GM18498 (cell line): ENCODE data around the gene ZNF18.

Experiments used
- ATAC-seq: cut with Tn5 transposase; IDR thresholded peaks from one replicate; pipeline ENCODE4 v1.9.1; 2021; ENCODE audit warnings: mild to moderate bottlenecking, moderate library complexity; ENCODE audit not compliant: unreplicated experiment

ZNF18 gene, protein sequence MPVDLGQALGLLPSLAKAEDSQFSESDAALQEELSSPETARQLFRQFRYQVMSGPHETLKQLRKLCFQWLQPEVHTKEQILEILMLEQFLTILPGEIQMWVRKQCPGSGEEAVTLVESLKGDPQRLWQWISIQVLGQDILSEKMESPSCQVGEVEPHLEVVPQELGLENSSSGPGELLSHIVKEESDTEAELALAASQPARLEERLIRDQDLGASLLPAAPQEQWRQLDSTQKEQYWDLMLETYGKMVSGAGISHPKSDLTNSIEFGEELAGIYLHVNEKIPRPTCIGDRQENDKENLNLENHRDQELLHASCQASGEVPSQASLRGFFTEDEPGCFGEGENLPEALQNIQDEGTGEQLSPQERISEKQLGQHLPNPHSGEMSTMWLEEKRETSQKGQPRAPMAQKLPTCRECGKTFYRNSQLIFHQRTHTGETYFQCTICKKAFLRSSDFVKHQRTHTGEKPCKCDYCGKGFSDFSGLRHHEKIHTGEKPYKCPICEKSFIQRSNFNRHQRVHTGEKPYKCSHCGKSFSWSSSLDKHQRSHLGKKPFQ

DNA sequence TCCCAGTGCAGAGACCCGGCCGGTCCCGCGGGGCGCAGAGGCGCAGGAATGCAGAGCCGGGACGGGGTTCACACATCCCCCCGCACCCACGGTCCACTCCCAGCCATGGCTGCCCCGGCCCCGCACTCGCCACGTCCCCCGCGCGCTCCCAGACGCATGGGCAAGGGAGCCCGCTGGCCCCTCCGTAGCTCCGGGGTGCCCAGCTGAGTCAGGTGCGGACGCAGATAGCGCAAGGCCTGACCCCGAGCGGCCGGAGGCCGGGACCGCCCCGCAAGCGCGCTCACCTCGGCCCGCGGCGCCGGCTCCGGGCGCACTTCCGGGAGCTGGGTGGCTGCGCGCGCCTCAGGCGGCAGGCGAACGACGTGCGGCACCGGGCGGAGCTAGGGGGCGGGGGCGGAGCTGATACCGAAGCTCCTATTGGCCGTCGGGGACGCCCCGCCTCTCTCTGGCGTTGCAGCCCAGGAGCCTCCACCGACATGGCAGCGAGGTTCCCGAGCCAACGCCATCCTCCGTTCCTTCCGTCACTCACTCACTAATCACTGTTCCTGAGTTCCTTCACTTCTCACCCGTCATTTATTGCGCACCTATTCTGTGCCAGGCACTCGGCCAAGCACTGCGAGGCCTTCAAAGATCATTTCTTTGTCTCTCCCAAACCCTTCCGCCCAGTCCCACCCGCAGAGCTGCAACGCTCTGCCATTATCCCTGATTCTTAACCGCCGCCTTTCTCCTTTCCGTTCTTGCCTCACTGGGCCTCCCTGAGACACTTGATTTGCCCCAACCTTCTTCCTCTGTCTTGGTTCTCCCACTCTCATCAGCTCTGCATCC, at the start of gene ZNF18:
TSS of gene ZNF18 (minus strand) at position 329 of the 825 bp plus-strand sequence. CDS start 4,646 bp downstream, outside the sequence.
- ATAC-seq, result peak; percentile 98

DNA sequence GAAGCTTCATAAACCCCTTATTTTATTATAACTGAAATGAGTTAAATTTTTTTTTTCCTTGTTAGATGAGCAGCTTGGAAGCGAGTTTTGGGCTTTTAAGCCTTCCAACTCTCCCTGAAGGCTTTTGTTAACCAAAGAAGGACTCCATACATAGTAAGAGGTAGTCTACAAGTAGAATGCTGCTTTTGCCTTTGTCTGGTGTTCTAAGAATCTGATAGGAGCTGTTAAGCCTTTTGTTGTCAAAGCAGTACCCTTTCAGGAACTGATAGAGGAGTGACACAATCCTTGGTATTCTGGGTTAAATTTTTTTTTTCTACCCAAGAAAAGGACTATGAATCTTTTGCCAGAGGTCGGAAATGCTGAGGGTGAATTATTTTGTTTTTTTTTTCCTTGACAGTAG, 49.5 kb upstream of the ZNF18 start:
- ATAC-seq, result no peak

DNA sequence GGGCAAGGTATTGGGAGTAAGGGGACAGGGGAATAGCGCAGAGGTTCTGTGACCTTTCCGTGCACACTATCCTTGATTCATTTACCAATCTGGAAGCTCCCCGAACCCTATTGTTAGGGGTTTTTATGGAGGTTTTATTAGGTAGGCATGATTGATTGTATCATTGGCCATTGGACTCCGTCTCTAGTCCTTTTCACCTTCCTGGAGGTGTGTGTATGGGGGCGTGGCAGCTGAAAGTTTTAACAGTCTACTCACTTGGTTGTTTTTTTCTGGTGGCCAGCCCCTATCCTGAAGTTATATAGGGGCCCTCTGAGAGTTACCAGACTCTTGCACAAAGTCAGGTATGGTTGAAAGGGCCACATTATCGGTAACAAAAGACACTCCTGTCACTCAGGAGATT, 46.4 kb upstream of the ZNF18 start:
- ATAC-seq, result no peak

DNA sequence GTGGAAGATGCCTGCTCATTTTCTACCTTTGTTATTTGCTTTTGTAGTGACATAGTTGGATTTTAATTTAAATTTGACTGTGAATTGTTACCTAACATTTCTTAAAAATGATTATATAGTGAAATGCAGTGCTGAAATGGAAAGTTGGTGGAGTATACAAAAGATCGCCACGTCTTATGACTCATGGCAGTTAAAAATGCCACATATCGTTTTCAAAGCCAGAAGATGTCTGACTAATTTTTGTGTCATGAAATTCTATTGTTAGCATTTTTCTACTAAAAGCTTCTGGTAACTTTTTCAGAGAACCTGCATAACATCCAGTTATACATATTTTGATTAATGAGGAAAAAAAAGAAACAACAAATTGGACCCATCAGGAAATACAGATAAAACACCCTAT, 44.0 kb upstream of the ZNF18 start:
- no peak for ATAC-seq

DNA sequence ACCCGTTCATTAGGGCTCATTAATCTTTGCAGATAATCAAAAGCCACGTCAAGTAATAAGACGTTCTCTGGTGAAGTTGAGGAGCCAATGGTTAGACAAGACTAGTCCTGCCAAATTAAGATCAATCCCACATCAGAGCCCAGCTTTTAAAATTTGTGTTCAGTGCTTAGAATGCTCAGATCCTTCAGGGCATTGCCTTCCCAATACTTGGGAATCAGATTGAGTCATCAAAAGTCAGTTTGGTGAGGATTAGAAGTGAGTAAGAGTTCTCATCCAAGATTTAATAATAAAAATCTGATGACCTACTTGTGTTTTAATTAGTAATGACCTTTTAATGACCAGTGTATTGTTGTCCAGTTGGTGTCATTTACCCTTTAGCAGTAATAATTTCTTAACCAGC, 43.2 kb upstream of the ZNF18 start:
- ATAC-seq, result no peak

DNA sequence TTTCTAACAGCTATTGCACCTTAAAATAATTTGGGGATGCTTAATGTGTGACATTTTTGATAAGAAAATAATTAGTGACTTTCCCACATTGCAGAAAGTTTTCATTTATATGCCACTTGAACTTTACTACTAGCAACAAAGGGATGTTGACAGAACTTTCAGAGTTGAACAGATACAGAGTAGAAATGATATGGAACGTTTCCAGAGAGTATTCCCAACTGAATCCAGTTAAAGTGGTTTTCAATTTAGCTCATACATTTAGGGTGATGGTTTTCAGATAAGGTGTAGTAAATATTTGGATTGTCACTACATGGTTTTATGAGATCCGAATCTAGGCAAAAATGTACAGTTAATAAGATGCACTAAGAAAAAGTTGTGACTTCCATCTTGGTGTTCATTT, 40.7 kb upstream of the ZNF18 start:
- no peak for ATAC-seq

DNA sequence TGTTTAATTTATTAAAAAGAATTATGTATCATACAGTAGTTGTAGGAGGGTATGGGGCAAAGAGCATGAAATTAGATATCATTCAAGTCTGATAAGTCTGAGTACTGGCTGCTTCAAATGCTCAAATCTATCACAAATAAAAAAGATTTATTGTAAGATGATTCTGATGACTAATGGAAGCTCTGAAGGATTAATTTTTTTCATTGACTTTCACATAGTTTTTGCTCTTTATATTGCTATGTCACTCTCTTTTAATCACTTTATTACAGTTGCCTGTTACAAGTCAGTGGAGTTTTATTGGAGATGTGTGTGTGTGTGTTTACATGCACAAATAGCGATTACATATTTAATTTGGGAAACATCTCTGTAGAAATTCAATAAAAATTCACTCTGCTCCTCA, 38.4 kb upstream of the ZNF18 start:
- ATAC-seq, result no peak

DNA sequence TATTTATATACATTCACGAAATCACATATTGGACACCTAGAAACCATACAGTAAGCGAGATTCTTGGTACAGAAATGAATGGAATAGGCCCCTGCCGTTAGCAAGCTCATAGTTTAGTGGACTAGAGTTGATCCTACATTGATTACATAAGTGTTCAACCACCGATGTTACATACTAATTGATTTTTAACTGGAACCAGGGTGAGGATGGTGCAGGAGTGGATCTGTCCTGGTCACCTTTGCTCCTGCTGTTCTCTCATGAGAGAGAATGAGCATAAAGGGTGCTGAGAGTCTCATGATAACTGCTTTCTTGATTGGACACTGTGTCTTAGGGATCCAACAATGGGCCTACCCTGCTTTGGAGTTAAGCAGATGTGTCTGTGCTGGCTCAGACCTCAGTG, 37.3 kb upstream of the ZNF18 start:
- no peak for ATAC-seq

DNA sequence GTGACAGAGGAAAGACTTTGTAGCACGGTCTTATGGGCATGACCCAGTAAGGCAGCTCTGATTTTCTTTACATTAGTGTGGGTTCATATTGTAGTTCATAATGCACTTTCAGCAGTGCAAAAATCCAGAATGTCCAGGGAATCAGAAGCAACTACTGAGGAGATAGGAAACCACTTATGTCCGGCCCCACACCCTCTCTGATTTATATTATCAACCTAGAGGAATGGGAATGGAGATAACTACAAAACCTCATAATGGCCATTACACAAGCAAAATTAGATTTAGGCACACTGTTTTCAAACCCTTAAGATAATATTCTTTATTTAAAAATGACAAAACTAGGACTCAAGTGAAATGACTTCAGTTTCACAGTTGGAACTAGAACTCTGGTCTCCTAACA, 31.3 kb upstream of the ZNF18 start:
- ATAC-seq, result no peak

DNA sequence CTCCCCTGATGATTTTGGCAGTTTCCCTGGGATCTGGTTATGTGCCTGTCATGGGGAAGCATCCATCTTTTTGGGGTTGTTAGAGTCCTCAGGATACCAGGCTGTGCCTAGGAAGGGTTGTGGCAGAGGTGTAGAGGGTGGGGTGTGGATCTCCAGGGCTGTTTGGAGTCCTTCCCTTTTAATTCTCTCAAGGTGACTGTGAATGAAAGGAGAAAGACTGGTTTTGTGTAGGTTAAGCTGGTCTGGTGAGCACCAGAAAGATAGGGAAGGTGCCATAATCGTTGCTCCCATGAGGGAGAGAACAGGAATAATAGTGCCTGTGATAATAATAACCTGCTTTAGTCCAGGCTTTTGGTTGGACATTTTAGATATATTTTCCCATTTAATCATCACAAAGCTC, 30.4 kb upstream of the ZNF18 start:
- ATAC-seq, result no peak

DNA sequence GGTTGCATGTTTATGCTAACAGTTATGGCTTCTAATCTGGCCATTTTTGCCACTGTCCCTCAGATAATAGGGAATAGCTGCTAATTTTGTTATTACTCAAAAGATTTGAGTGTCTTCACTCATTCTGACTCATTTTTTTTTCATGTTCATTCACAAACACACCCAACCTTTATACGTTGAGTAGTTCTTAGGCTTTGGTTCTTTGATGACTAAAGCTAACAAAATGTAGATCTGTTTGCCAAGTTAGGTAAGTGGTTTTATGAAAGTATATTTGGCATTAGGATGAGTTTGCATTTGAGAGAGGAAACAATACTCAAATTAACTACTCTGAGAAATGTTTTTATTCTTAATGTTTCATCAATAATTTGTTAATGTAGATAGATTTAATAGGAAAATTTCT, 27.1 kb upstream of the ZNF18 start:
- ATAC-seq, result no peak

DNA sequence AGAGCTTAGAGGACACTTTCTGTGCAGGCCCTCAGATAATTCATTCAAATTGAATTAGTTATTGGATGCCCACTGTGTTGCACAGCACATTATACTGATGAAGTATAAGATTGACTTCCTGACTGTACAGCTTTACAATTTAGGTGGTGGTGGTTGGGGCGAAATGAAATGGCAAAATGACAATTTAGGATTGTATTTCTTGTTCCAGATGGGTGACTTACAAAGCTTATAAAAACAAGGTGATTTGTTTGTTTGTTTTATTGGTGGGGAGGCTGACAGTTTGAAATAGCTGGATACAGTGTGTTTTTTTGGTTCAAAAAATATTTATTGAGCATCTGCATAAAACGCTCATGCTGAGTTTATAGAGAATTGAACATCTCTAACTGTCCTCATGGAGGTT, 25.0 kb upstream of the ZNF18 start:
- ATAC-seq, result no peak

DNA sequence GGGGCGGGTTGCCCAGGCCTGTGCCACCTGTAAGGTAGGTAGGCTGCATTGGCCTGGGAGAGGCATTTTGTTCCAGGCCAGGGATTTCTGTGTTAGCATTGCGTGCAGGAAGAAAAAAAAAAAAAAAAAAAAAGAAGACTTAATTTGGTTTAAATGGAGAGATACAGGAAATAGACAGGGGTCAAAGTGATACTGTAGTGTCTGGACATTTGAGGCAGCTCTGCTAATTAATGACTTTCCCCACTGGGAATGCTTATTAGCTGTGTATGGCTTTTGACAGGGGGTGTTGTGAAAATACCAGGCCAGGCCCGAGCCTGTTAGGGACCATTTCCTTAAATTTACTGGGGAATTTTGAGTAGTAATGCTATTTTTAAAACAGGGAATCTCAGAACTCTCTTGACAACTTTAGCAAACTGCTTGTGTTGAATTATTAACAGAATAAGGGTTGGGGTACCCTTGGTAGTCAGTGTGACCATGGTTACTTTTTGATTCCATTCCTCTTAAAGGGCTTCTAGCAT, 24.4 kb upstream of the ZNF18 start:
- ATAC-seq, result no peak

DNA sequence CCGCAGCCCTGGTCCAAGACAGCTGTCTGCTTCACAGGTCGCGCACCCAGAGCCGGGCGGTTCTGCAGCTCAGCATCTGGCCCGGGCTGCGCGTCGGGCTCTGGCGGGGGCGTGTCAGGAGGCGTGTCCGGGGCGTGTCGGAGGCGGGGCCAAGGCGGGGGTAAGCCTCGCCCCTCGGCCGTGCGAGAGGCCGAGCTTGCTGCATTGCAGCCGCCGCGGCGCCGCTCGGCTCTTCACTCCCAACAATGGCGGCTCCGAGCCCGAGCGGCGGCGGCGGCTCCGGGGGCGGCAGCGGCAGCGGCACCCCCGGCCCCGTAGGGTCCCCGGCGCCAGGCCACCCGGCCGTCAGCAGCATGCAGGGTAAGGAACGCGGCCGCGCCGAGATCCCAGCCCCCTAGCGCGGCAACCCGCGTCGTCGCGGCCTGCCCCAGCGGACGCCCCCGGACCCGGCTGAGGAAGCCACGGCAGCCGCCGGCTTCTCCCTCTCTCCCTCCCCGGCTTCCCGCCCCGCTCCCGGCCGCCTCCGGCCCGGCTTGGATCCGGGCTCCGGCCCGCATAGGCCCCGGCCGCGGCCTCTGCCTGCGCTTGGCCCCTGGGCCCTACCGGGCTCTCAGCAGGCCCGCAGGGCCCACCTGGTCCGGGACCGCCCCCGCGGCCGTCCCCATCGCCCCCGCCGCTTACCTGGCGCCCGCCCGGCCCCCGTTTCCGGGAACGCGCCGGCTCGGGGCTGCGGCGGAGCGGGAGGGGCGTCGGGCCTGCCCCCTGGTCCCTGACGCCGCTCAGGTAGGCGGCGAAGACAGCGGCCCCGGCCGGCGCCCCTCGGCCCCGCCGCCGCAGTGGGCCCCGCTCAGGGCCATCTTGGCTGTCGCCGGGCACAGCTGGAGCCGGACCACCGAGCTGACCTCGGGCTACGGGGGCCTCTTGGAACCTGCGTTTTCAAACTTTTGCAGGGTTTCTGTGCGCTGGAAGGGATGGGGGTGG, 23.7 kb upstream of the ZNF18 start, which contains the start of gene MAP2K4:
TSS of gene MAP2K4 (plus strand) at position 236 of the 981 bp plus-strand sequence. CDS start at position 246, 10 bp downstream.
- peak; percentile 96 for ATAC-seq

DNA sequence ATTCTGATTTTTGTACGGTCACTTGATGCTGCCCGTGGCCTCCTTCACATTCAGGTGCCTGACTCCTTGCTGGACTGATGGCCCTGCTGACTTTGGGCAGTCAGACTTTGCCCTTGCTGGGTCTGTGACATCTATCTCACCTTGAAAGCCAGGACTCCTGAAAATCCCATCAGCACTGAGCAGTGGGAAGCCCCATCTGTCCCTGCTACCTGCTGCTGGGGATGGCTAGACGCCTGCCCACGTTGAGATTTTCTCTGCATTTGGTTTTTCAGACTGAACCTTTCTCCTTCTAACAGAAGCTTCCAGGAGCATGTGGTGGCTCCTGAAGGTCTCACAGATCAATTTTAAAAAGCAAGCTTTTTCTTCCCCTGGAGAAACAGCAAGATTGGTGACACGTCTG, 10.2 kb upstream of the ZNF18 start:
- ATAC-seq, result no peak

DNA sequence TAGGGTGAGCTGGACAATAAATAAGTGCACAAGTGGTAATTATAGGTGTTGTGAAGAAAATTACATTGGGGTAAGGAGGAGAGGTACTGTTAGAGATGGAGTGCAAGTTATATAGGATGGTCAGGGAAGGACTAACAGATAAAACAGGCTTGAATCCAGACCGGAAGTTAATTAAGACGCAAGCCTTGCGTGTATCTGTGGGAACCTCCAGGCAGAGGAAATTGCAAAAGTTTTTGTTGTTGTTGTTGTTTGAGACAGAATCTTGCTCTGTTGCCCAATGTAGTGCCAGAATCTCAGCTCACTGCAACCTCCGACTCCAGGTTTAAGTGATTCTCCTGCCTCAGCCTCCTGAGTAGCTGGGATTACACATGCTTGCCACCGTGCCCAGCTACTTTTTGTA, 2.4 kb upstream of the ZNF18 start:
- no peak for ATAC-seq

DNA sequence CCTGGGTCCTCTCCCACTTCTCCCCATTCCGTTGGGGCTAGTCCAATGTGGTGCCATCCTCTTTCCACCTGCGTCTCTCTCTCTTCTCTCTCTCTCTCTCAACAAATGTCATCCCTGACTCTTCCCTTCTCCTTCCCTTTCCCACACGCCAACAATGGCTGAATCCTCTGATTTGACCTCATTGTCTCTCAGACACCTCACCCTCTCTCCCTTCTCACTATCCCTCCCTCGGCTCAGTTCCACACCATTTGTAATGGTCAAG, 628 bp upstream of the ZNF18 start:
- ATAC-seq, result no peak

DNA sequence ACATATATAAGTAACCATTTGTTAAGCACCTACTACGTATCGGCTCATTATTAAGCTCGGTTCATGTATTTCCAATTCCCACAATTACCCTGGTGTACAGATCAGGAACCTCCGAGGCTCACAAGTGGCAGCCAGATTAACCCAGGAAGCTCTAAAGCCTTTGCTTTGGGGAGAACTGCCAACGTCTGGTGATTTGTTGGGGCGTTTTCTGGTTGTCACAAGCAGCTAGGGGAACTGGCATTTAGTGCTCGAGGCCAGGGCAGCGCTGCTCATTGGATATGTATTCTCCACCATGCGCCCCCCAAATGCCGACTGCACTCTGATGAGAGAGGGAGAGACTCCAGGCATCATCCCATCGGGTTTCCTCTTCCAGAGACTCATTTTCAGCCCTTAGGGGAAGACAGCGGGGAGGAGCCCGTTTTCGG, 541 bp downstream of the ZNF18 start:
- peak; percentile 40 for ATAC-seq

DNA sequence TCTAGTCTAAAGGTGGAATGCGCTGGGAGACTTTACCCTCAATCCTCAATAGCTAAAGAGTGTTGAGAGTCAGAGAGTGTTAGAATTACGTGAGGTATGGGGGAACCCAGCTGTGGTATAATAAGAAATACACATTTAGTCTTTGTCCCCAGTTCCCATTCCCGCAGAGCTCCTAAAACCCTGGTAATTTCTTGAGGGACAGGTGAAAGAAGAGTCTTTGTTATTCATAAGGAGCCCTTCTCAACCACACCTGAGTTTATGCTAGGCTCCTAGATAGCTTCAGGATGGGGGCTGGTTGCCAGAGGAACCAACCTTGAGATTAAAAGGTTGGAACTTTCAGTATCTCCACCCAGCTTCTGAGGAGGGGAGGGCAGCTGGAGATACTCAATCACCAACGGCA, 5.8 kb downstream of the ZNF18 start:
- no peak for ATAC-seq

DNA sequence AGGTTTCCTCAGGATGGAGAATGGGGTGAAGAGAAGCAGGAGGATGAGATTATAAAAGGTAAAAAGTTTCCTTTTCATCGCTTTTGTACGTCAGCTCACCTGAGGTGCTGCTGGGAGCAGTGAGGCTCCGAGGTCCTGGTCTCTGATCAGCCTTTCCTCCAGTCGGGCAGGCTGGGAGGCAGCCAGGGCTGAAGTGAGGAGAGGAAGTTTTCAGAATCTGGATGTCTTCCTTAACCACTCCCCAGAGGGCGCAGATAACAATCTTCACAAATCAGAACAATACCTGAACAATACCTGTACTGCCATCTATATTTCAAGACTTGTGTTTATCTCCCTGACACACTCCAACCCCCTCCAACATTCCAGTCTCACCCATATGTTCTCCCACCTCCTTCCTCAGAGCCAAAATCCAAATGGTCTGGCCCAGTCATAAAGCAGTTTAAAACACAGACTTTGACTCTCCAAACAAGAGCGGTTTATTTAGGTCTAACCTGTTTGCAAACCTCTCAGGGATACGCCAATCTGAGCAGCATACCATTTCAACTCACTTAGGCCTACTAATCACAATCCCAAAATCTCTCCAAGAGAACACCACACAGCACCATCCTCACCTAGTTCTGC, 6.8 kb downstream of the ZNF18 start:
- ATAC-seq, result no peak
